RWPE1 (cell line): ENCODE data around the gene ZSCAN16.
"Not testable (repeated sequence)": the region's sequence is repeated elsewhere in the genome, so short reads cannot be mapped to it uniquely, and the experiment has no call there.

Source experiments
- CTCF ChIA-PET: fragments of 350-600 bp; sonication (Branson Sonifier 250); formaldehyde crosslinking; extraction: SDS; loops from one replicate; lab custom pipeline; 2021; lab: Yijun Ruan, JAX
- POLR2A ChIA-PET: fragments of 400-600 bp; formaldehyde crosslinking; extraction: SDS; loops from one replicate; lab custom pipeline; 2020; ENCODE audit warnings: antibody characterized with exemption; ENCODE audit not compliant: low non-redundant PET; lab: Yijun Ruan, JAX
- DNase-seq: peaks from one replicate; pipeline ENCODE4 v3.0.0; 2012; ENCODE audit warnings: low spot score
- H3K27ac ChIP-seq: fragments of 450-650 bp; 2 replicates; pipeline ENCODE4 v1.5.1; 2017
- TF ChIP-seq, protein P1 (sequence below): fragments of 450-650 bp; conservative IDR thresholded peaks from 2 replicates; pipeline ENCODE4 v1.5.1; 2017; ENCODE audit warnings: low read depth, mild to moderate bottlenecking

The ZSCAN16 gene

DNA sequence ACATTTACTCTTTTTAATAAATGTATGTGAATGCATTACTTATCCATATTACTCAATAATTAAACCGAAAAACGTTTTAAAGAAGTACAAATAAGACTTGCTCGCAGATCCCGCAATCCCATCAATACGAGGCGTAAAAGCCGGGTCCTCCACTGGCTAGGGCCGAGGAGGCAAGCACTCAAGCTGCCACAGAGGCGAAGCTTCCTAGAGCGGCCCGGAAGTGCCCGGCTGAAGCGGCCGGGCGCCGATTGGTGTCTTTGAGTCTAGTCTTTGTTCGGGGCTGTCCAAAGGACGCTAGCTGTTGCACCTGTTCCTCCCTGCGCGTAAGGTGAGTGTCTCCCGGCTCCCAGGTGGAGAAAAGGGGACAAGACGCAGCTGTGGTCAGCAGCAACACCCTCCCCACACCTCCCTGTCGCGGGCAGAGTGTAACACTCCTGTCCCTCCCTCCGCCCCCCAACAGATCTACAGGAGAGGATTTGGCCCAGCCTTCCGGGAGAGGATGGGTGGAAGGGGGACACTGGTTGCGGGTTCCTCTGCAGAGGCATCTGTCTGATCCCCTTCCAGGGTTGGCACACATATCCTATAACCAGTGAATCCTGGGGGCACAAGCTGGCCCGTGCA, at the start of gene ZSCAN16:
ZSCAN16 (plus strand) TSS at position 260 of the 621 bp plus-strand sequence. CDS start 835 bp downstream, outside the sequence.
- ChIA-PET POLR2A (interaction anchor here (0.5 to 1.5 kb wide), 4 partner anchors 17 to 128 kb away, joined by 3 to 5 read pairs (median 4); partner anchors contain the start of gene ZKSCAN8), CTCF (interaction anchor here (0.6 kb wide), 1 partner anchor 155 kb away, joined by 5 read pairs; no protein-coding TSS in a partner anchor)
- DNase-seq = peak; percentile 83
- H3K27ac ChIP-seq = peak within 1 kb of the TSS; percentile 62
- TF ChIP-seq, protein P1, sequence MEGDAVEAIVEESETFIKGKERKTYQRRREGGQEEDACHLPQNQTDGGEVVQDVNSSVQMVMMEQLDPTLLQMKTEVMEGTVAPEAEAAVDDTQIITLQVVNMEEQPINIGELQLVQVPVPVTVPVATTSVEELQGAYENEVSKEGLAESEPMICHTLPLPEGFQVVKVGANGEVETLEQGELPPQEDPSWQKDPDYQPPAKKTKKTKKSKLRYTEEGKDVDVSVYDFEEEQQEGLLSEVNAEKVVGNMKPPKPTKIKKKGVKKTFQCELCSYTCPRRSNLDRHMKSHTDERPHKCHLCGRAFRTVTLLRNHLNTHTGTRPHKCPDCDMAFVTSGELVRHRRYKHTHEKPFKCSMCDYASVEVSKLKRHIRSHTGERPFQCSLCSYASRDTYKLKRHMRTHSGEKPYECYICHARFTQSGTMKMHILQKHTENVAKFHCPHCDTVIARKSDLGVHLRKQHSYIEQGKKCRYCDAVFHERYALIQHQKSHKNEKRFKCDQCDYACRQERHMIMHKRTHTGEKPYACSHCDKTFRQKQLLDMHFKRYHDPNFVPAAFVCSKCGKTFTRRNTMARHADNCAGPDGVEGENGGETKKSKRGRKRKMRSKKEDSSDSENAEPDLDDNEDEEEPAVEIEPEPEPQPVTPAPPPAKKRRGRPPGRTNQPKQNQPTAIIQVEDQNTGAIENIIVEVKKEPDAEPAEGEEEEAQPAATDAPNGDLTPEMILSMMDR = no peak

DNA sequence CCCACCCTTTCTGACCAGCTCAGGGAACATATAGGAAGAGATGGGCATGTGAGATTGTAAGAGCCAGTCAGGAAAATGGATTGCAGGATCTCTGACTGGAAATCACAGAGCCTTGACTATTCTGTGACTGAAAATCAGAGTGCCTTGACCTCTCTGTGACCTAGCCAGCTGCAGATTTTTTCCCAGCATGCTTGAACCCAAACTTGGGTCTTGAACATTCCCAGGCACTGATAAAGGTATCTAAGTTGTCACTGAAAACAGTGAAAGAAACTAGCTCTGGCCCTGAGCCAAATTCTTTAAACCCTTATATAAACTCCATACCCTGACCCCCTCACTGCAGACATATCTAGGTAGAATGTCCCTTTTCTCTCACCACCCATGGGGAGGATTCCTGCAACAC, 46.4 kb upstream of the ZSCAN16 start:
- no peak for DNase-seq
- ChIA-PET CTCF (no interaction called here), POLR2A (no interaction called here)
- TF ChIP-seq, protein P1 = no peak
- no peak overlapping the region for H3K27ac ChIP-seq

DNA sequence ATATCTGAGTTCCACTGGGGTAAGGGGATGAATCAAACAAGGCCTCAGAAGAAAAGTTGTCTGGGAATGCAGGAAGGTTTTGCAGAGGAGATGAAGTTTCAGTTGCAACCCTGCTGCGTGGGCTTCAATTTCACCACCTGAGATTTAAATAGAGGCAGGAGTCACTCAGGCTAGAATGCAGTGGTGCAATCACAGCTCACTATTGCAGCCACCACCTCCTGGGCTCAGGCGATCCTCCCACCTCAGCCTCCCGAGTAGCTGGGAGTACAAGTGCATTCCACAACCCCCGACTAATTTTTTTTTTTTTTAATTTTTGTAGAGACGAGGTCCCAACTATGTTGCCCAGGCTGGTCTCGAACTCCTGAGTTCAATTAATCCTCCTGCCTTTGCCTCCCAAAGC, 45.6 kb upstream of the ZSCAN16 start:
- CTCF ChIA-PET = no interaction called here
- POLR2A ChIA-PET = no interaction called here
- TF ChIP-seq, protein P1 = no peak
- H3K27ac ChIP-seq = no peak overlapping the region
- no peak for DNase-seq

DNA sequence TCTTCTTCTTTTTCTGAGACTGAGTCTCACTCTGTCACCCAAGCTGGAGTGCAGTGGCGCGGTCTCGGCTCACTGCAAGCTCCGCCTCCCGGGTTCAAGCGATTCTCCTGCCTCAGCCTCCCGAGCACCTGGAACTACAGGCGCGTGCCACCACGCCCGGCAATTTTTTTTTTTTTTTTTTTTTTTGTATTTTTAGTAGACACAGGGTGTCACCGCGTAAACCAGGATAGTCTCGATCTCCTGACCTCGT, 44.1 kb upstream of the ZSCAN16 start, which contains the start of gene ZNF165:
ZNF165 (plus strand) TSS at position 188 of the 250 bp plus-strand sequence. CDS start 4,913 bp downstream, outside the sequence.
- peak within 1 kb of the TSS; percentile 79 for H3K27ac ChIP-seq
- POLR2A ChIA-PET = interaction anchor here (0.6 to 0.7 kb wide), 2 partner anchors 44 to 134 kb away, joined by 3 to 4 read pairs; partner anchors contain the start of gene ZSCAN16
- DNase-seq = not testable (repeated sequence)
- CTCF ChIA-PET = interaction anchor here (0.6 kb wide), 1 partner anchor 139 kb away, joined by 3 read pairs; no protein-coding TSS in a partner anchor

DNA sequence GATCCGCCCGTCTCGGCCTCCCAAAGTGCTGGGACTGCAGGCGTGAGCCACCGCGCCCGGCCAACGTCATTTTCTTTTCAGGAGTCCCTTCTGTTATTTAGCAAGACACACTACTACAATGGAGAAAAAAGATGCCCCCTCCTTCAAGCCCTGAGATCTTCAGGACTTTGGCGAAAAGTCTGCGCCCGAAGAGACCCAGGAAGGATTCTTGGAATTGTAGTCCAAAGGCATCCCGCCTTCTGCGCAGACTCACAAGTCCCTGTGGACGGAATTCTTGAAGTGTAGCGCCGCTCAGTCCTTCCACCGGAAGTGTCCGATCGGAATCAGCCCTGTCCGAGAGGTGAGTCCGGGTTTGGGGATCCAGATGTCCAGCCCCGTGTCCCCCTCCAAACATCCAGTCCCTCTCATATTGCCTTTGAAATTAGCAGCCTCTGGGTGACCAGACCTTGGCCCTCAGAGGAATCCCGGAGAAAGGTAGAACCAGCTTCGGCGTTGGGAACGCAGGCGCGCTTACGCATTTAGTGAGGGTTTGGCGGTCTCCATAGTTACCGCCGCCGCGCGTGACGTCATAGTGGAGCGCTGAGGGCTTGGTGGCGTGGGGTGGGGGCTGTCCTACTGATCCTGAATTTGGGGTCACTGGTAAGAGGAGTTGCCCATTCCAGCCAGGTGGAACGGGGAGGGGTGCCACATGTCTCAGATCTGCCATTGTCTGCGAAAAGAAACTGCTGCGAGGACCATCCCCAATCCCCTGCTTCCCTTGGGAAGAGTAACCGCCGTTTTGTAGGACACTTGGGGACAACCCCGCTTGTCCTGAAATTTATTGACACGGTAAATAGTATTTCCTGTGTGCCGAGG, 43.6 kb upstream of the ZSCAN16 start:
- TF ChIP-seq, protein P1 = no peak
- POLR2A ChIA-PET = interaction anchor here (0.6 to 0.7 kb wide), 2 partner anchors 43 to 135 kb away, joined by 3 to 4 read pairs; partner anchors contain the start of gene ZSCAN16

DNA sequence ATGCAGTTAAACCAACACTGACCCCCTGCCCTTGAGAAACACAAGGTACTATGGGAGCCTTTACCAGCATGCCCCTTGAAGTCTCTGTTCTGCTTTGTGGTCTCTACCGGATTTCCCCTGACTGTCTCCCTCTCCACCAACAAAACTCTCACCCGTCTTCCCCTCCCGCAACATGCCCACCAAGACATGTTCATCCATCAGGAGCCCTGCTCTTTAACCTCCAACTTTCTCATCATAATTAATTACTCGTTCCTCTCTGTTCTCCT, 43.0 kb upstream of the ZSCAN16 start:
- no peak for DNase-seq
- CTCF ChIA-PET = no interaction called here
- TF ChIP-seq, protein P1 = no peak
- H3K27ac ChIP-seq = peak overlapping the region; percentile 79
- POLR2A ChIA-PET = no interaction called here

More for the DNA sequence above, 43.6 kb upstream of the ZSCAN16 start:
- CTCF ChIA-PET = interaction anchor here (0.6 kb wide), 1 partner anchor 138 kb away, joined by 3 read pairs; no protein-coding TSS in a partner anchor
- peak overlapping the region; percentile 79 for H3K27ac ChIP-seq
- peak; percentile 90 for DNase-seq
